Cardiac septum (tissue), 1 donor: ENCODE data around the gene PLEKHO2. TPM values are rescaled to one million over a fixed set of nuclear protein-coding genes. Genes with fewer than 3 reads are reported as not detected.
A peak's percentile ranks its signal among the peaks of the same experiment; 100 is the strongest.

ENCODE experiments used
- DNase-seq: peaks from one replicate; pipeline ENCODE4 v3.0.0-alpha.2; 2020; ENCODE audit warnings: low spot score
- intact Hi-C: fragments of 100-400 bp; cut with DNase I; formaldehyde crosslinking; loops from one replicate; pipeline ENCODE4 v1.14.0; 2022
- total RNA-seq: library from RNA; stranded (reverse); fragmentation: NEBNext Ultra II Directional; extraction: Animal tissue kit (Norgen Biotek cat#: 25700); gene quantifications from one replicate; pipeline ENCODE4 v1.2.1, GENCODE V29; 2021
- donor health status: DM: no; HTN: no; CAD: no.

The PLEKHO2 gene
- total RNA-seq, 1 donor from 2014 or later, result 10.4 TPM

DNA sequence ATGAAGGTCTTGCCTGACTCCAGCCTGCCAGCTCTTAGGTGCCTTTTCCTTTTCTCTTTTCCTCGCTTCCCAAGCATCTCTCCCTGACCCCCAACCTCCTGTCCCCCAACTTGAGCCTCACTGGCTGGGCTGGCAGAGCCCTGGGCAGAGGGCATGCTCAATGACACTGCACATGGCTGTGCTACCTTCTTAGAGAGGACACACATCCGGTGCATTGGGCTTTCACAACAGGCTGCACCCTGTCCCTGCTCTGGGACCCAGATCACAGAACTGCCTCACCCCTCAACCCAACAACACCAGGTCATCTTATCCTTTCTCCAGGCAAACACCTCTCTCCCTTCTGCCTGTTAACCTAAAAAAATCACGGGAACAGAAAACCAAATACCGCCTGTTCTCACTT lies 62.5 kb downstream of the PLEKHO2 start:
- no peak for DNase-seq
- intact Hi-C loops, result no loop called here

DNA sequence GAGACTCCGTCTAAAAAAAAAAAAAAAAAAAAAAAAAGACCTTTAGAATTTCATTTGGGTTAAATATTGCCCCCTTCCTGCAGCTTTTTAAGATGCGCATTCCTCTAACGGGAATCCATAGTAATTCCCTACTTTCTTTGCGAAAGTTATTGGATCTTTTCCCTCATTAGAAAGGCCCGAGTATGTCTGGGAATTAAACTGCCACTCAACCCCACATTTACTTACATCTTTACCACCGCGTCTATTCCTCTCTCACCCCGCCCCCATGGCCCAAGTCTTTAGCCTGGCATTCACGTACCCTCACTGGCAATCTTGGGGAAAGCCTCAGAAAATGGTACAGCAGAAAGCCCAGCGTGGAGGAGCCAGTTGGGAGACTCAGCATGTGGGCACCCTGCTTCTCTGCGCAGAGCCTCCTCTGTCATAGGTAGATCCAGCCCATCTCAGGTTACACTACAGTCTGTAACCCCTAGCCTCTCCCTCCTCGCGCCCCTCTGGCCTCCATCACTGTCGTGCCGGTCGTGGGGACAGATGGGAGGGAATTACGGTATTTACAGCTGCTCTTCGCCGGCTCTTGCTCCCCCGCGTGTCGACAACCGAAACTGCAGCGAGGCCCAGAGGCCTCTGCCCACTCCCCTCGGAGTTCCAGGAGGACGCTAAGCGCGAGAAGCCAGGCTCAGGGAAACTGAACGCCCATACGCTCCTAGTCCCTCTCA lies 63.6 kb downstream of the PLEKHO2 start:
- intact Hi-C loops, result loop anchor here (5.0 kb wide), 2 partner anchors 173 to 223 kb away; no protein-coding TSS in a partner anchor

DNA sequence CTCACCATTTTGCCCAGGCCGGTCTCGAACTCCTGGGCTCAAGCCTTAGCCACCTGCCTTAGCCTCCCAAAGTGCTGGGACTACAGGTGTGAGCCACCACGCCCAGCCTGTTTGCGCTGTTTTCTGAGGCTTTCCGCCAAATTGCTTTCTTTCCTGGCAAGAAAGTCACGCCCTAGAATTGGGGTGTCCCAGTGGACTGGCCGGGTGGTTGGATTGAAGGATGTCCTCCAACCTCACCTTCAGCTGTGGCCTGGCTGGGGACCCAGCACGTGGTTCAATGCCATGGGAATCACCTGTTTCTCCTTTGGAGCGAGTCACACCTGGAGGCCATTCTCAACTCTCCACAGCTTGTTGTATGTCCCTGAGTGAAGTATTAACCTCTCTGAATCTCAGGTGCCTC lies 64.2 kb downstream of the PLEKHO2 start:
- intact Hi-C loops, result loop anchor here (5.0 kb wide), 2 partner anchors 174 to 224 kb away; no protein-coding TSS in a partner anchor
- no peak for DNase-seq

More for the DNA sequence above, 63.6 kb downstream of the PLEKHO2 start:
- peak; percentile 92 for DNase-seq

DNA sequence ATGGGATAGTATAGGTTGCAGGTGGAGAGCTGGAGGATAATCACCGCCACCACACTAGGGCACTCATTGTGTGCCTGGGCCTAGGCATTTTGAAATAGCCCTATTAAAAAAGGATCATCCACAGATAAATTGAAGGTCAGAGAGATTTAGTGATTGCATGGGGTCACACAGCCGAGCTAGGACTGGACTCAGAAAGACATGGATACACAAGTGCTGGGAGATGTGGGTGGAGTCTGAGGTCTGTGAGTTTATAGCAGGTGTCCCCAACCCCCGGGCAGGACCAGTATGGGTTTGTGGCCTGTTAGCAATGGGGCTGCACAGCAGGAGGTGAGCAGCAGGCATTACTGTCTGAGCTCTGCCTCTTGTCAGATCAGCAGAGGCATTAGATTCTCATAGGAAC lies 64.7 kb downstream of the PLEKHO2 start:
- DNase-seq, result no peak
- intact Hi-C loops, result loop anchor here (5.0 kb wide), 2 partner anchors 174 to 224 kb away; no protein-coding TSS in a partner anchor

DNA sequence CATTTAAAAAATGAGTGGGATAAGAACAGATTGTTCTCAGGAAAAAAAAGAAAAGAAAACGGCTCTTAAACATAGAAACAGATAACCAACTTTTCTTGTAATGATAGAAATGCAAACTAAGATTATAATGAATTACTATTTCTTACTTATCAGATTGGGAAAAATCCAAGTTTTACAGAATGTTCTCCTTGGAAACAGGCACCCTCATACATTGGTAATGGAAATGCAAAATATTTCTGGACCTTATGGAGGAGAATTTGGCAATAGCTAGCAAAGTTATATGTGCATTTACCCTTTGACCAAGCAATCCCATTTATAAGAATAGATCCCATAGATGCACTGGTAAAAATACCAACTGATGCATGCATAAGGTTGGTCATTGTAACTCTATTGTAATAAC lies 66.3 kb downstream of the PLEKHO2 start:
- intact Hi-C loops, result loop anchor here (5.0 kb wide), 2 partner anchors 176 to 226 kb away; no protein-coding TSS in a partner anchor
- DNase-seq, result no peak

DNA sequence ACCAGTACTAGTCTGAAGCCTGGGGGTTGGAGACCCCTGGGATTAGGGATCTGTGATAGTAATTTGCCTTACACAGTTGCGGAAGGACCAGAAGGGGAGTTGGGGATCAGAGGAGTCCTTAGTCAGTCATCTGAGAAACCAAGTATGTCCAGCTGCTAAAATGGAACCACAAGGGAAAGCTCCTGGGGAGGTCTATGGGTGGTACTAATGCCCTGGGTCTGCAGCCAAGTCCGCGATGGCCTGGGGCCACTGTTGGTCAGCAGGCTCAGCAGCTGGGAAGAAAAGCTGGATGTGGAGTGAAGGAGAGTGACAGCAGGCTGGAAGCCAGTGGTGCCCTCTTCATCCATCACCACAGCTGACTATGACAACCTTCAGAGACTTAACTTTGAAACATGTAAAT lies 67.8 kb downstream of the PLEKHO2 start:
- DNase-seq, result no peak
- intact Hi-C loops, result loop anchor here (5.0 kb wide), 2 partner anchors 177 to 227 kb away; no protein-coding TSS in a partner anchor

DNA sequence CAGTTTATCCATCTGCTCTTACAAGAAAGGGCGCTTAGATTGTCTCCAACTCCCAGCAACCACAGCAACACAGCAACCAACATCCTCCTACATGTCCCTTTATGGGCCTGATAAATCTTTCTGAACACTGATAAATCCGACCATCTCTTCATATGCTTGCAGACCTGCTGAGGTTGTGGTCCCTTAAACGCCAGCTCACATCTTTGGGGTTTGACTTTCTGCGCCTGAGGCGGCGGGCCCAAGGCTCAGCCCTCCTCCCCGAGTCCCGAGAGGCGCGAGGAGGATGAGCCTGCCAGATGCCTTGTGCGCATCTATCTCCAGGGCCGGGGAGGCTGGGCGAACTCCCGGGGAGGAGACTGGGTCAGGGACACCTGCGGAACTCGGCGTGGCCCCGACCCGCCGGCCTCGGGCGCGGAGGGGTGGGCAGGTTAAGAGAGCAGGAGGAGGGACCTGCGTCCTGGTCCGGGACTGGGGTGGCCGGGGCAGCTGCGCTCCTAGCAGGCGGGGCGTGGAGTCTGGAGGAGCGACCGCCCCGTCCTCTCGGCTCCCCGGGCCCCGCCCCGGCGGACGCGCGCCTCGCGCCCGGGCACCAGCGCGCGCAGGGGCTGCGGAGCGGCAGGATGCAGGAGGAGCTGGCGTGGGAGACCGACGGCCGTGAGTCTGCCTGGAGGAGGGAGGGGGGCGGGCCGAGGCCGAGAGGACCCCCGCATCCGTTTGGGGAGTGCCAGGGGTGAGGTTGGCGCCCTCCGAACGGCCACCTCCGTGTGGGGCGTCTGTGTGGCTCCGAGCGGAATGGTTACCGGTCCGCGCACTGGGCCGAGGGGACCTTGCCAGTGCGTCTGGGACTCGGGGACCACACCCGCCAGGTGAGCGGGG lies 69.8 kb downstream of the PLEKHO2 start, which contains the start of gene ANKDD1A:
Gene ANKDD1A (plus strand): TSS at position 592 of the 876 bp plus-strand sequence. CDS start 29 bp downstream, at position 621.
- no peak for DNase-seq
- intact Hi-C loops, result no loop called here

DNA sequence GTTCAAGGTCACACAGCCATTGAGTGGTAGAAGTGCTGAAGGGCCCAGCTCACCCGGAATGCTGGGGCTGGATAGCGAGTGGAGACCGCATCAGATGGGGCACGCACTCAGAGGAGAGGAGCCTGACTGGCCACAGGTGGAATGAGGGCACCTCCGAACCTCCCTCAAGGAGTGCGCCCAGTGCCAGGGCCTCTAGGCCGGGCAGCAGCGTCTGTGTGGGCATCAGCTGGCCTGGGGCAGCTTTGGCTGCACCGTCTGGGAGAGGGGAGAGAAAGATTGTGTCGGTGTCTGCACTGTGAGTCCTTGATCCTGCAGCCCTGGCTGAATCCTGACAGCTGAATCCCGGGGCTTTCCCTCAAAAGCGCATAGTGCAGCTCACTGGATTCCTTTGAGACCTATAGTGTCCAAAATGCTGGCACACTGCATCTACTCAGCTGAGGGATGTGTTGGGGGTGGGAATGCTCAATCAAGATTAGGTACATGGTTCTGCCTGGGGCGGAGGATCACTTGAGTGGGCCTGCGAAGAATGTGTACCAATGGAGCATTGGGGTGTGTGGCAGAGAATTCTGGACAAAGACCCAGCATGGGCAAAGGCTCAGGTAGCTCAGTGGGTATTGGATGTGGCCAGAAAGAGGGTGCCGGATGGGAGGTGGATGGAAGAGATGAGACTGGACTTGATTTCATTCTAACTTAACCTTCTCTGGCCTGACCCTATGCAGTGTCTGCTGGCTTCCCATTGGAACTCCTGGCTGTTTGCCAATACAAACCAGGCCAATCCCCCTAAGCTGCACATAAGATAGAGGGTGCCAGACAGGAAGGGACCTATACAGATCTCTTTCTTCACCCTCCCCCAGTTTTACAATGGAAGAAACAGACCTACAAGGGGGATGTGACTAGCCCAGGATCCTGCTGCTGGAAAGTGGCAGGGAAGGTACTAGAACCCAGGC lies 70.9 kb downstream of the PLEKHO2 start:
- intact Hi-C loops, result no loop called here
- DNase-seq, result no peak

DNA sequence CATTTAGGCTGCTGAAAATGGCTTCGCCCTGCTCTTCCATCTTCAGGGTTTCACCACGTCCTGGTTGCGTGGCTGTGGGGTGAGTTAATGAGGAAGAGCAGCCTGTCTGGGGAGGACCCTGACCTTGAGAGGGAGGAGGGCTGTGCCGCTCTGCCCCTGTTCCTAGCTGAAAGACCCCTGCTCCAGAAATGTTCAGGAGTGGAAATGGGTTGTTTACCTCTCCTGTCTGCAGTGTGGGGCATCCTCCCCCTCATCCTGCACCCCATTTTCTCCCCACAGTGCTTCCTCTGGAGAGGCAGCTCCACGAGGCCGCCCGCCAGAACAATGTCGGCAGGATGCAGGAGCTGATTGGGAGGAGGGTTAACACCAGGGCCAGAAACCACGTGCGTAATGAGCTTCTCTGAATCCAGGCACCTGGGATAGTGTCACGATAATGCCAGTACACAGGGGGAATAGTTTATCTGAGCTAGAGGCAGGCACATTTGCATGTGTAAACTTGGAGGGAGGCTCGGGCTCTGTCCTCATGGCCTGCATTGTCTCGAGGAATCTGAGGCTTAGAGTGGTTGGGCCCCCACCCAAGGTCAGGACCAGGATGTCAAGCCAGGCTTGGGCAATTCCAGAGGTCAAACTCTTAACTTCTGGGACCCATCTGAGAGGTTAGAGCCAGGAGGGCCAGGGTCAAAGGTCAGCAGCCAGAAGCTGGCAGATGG lies 74.0 kb downstream of the PLEKHO2 start:
- no peak for DNase-seq
- intact Hi-C loops, result no loop called here

DNA sequence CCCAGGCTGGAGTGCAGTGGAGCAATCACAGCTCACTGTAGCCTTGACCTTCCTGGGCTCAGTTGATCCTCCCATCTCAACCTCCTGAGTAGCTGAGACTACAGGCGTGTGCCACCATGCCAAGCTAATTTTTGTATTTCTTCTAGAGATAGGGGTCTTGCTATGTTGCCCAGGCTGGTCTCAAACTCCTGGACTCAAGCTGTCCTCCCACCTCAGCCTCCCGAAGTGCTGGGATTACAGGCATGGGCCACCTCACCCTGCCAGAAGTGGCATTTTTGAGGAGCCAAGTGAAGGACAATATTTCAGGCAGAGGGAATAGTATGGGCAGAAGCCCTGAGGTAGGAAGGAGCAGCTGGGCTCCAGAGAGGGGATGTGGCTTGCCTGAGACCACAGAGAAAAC lies 74.7 kb downstream of the PLEKHO2 start:
- DNase-seq, result no peak
- intact Hi-C loops, result no loop called here

DNA sequence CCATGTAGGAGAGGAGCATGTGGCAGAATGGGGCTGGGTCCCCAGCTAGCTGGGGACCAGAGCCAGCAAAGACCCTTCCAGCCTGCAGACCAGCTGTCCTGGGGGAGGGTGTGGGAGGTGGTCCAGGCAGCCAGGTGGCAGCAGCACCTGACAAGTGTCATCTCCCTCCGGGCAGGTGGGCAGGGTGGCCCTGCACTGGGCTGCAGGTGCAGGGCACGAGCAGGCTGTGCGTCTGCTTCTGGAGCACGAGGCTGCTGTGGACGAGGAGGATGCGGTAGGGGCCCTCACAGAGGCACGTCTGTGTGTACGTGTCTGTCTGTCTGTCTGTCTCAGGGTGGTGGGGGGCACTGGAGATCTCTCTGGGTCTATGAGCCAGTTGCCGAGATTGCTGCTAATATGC lies 75.5 kb downstream of the PLEKHO2 start:
- intact Hi-C loops, result no loop called here

More for the DNA sequence above, 75.5 kb downstream of the PLEKHO2 start:
- peak; percentile 69 for DNase-seq

Other genes starting within 250 kb of the PLEKHO2 start
- gene RBPMS2, start 66.3 kb upstream of the PLEKHO2 start, total RNA-seq, result 242 TPM
- gene PIF1, start 16.3 kb upstream of the PLEKHO2 start, total RNA-seq, result 1.6 TPM
- gene ANKDD1A, start 70.0 kb downstream of the PLEKHO2 start, total RNA-seq, result 1.4 TPM
- 53.6 TPM for gene SPG21, start 148.0 kb downstream of the PLEKHO2 start, total RNA-seq
- 18.4 TPM for gene MTFMT, start 187.7 kb downstream of the PLEKHO2 start, total RNA-seq
- not detected for gene SLC51B, start 203.5 kb downstream of the PLEKHO2 start, total RNA-seq
- gene RASL12, start 226.1 kb downstream of the PLEKHO2 start, total RNA-seq, result 11.5 TPM
- 3.3 TPM for gene KBTBD13, start 234.8 kb downstream of the PLEKHO2 start, total RNA-seq